Ascending aorta (tissue), 2 donors: ENCODE measurements around the gene PTPRR. TPM values are rescaled to one million over a fixed set of nuclear protein-coding genes. Genes with fewer than 3 reads are reported as not detected.
A peak's percentile ranks its signal among the peaks of the same experiment; 100 is the strongest.

Experiments
- DNase-seq, 2 donors: peaks; one replicate each; pipeline ENCODE4 v3.0.0-alpha.2; 2019; ENCODE audit warnings: low spot score in 2 of 2
- H3K27ac ChIP-seq, 2 donors: fragments of 200-600 bp; sonication (generic); one replicate each; pipeline ENCODE4 v1.5.1; 2016 to 2017; ENCODE audit warnings: mild to moderate bottlenecking in 1 of 2
- H3K27me3 ChIP-seq: fragments of 200-600 bp; sonication (generic); one replicate; pipeline ENCODE4 v1.5.1; 2017
- H3K36me3 ChIP-seq, 2 donors: fragments of 200-600 bp; sonication (generic); one replicate each; pipeline ENCODE4 v1.5.1; 2016
- H3K4me1 ChIP-seq, 2 donors: fragments of 200-600 bp; sonication (generic); one replicate each; pipeline ENCODE4 v1.5.1; 2016 to 2017; ENCODE audit warnings: mild to moderate bottlenecking in 1 of 2
- H3K4me3 ChIP-seq, 2 donors: fragments of 200-600 bp; sonication (generic); one replicate each; pipeline ENCODE4 v1.5.1; 2016 to 2017; ENCODE audit warnings: mild to moderate bottlenecking in 1 of 2
- H3K9me3 ChIP-seq, 2 donors: fragments of 200-600 bp; sonication (generic); one replicate each; pipeline ENCODE4 v1.5.1; 2016
- intact Hi-C: fragments of 100-400 bp; cut with DNase I; formaldehyde crosslinking; loops from one replicate; pipeline ENCODE4 v1.15.1; 2023
- total RNA-seq: library from RNA; depleted of rRNA; stranded (reverse); fragments of >200 nt; gene quantifications from one replicate; pipeline ENCODE4 v1.1.0, GENCODE V29; 2016
- TF ChIP-seq, protein P1 (sequence below), 3 experiments: fragments of 200-600 bp in 2 of 3; fragments of 450-650 bp in 1 of 3; sonication (generic) in 2 of 3; IDR thresholded peaks; one replicate each; pipeline ENCODE4 v1.5.1; 2016 to 2019; ENCODE audit warnings: antibody characterized with exemption in 3 of 3, mild to moderate bottlenecking in 1 of 3, moderate library complexity in 1 of 3

PTPRR gene
- total RNA-seq, 1 donor from 2014 or later, result not detected

DNA sequence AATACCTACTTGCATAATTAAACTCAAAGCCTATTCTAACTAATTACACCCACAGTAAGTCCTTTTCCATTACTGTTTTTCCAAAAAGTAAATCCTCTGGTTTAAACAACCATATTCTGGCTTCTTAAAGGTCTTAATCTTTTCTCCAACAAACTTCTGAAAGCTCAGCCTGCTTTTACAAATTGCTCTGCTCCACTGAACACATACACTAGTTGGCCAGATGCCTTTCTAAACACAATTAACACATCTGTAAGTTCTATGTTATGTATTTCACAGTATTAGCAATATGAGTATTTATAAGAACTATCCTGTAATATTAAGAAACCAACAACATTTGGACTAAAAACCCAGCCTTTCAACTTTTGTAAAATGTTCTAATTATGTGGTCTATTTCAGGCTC is 313.4 kb downstream of the PTPRR start:
- TF ChIP-seq, protein P1, sequence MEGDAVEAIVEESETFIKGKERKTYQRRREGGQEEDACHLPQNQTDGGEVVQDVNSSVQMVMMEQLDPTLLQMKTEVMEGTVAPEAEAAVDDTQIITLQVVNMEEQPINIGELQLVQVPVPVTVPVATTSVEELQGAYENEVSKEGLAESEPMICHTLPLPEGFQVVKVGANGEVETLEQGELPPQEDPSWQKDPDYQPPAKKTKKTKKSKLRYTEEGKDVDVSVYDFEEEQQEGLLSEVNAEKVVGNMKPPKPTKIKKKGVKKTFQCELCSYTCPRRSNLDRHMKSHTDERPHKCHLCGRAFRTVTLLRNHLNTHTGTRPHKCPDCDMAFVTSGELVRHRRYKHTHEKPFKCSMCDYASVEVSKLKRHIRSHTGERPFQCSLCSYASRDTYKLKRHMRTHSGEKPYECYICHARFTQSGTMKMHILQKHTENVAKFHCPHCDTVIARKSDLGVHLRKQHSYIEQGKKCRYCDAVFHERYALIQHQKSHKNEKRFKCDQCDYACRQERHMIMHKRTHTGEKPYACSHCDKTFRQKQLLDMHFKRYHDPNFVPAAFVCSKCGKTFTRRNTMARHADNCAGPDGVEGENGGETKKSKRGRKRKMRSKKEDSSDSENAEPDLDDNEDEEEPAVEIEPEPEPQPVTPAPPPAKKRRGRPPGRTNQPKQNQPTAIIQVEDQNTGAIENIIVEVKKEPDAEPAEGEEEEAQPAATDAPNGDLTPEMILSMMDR (IDR thresholded peaks at IDR 0.05), result no peak
- intact Hi-C loops, result no loop called here
- no peaks in the 10 kb centered on the region for H3K4me1 ChIP-seq
- DNase-seq, result no peak
- H3K36me3 ChIP-seq, result no peaks in the 10 kb centered on the region
- H3K9me3 ChIP-seq, result no peaks in the 10 kb centered on the region
- H3K27ac ChIP-seq, result no peak overlapping the region
- peak overlapping the region in 1 of 2 donors; percentile 7 for H3K4me3 ChIP-seq
- no peaks in the 10 kb centered on the region for H3K27me3 ChIP-seq

DNA sequence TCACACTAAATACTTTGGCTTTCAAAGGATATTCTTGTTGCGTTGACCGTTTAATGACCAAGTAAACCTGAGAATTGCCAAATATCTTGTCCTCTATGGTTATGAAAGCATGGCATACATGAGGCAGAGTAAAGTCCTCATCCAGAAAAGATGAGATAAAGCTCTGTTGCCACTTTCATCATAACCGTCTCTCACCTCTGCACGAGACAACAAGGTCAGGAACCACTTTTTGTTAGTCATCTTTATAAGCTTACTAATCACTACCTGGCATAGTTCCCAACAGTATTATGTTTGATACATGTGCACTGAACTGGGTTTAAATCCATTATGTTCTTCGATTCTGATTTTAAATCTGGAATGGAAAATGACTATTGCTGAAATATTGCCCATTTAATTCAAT is 314.6 kb downstream of the PTPRR start:
- H3K4me3 ChIP-seq, result no peak overlapping the region
- TF ChIP-seq, protein P1 (IDR thresholded peaks at IDR 0.05), result no peak
- intact Hi-C loops, result no loop called here
- no peaks in the 10 kb centered on the region for H3K27me3 ChIP-seq
- no peak overlapping the region for H3K27ac ChIP-seq
- no peaks in the 10 kb centered on the region for H3K9me3 ChIP-seq
- no peaks in the 10 kb centered on the region for H3K36me3 ChIP-seq
- no peak for DNase-seq
- no peaks in the 10 kb centered on the region for H3K4me1 ChIP-seq

DNA sequence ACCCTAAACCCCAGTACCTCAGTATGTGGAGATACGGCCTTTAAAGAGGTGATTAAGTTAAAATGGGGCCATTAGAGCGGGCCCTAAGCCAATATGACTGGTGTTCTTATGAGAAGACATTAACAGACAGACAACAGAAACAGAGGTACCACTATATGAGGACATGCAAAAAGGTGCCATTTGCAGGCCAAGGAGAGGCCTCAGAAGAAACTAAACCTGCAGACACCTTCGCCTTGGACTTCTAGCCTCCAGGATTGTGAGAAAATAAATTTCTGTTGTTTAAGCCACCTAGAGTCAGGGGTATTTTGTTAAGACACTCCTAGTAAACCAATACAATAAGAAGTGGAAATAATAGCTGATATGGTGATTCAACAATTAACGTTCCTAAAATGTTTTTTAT is 315.9 kb downstream of the PTPRR start:
- H3K4me3 ChIP-seq, result no peak overlapping the region

DNA sequence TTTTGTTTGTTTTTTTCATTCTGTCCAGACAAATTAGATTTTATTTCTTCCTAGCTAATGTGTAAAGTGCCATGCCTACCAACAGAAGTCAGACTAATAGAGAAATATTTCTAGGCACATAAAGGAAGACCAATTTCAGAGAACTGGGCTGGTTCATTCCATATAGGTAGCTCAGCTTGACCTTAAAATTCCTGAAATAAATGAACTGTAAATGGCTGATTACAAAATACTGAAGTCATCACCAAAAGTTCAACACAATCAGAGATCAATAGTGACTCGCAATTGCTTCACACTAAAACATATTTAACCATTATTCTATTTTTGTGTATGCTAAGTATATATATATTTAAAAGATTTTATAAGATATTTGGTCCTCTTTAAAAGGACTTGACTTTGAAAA is 317.5 kb downstream of the PTPRR start:
- Histone ChIP-seq H3K4me1 (no peaks in the 10 kb centered on the region), H3K9me3 (no peaks in the 10 kb centered on the region), H3K27ac (no peak overlapping the region), H3K36me3 (no peaks in the 10 kb centered on the region), H3K27me3 (no peaks in the 10 kb centered on the region), H3K4me3 (no peak overlapping the region)
- intact Hi-C loops, result no loop called here
- DNase-seq, result no peak
- TF ChIP-seq, protein P1 (IDR thresholded peaks at IDR 0.05), result no peak

More for the DNA sequence above, 315.9 kb downstream of the PTPRR start:
- no peaks in the 10 kb centered on the region for H3K9me3 ChIP-seq
- DNase-seq, result no peak
- no peaks in the 10 kb centered on the region for H3K27me3 ChIP-seq
- H3K27ac ChIP-seq, result no peak overlapping the region
- no peaks in the 10 kb centered on the region for H3K36me3 ChIP-seq
- TF ChIP-seq, protein P1 (IDR thresholded peaks at IDR 0.05), result no peak
- no peaks in the 10 kb centered on the region for H3K4me1 ChIP-seq
- intact Hi-C loops, result no loop called here

DNA sequence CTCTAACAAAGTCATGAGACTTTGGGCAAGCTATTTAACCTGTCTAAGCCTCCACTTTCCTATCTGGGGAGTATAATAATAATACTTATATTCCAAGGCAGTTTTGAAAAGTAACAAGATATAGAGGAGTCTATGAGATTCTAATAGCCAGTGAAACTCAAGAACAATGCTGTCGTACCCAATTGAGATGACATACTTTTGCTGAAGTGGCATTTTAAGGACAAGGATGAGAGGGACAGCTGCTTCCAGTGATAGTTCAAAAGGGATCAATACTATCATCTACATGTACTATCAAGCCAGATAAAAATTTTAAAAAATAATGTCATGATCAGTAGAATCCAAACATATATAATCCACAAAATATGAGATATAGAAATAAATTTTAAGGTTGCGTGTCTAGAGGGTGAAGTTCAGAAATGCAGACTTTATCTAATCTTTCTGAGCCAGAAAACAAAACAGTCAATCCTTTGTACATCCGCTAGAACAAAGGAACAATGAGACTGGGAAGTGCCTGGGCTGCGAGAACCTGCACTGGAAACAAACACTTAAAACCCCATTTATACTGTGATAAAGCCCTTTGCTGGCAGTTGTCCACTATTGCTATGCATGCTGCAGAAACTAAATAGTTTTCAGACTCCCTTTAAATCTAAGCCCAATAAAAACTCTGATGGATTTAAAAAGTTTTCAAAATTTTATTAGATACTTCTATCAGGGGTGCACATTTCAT is 321.9 kb downstream of the PTPRR start:
- Histone ChIP-seq H3K36me3 (no peaks in the 10 kb centered on the region), H3K27me3 (no peaks in the 10 kb centered on the region), H3K4me3 (no peak overlapping the region), H3K4me1 (no peaks in the 10 kb centered on the region), H3K27ac (no peak overlapping the region), H3K9me3 (no peaks in the 10 kb centered on the region)
- TF ChIP-seq, protein P1 (IDR thresholded peaks at IDR 0.05), result no peak
- no peak for DNase-seq
- intact Hi-C loops, result no loop called here
